HG03439 (cell line): ENCODE data around the gene PPP4R3C.
"Not testable (repeated sequence)": the region's sequence is repeated elsewhere in the genome, so short reads cannot be mapped to it uniquely, and the experiment has no call there.

Source experiments
- ATAC-seq: cut with Tn5 transposase; IDR thresholded peaks from one replicate; pipeline ENCODE4 v1.9.1; 2021; ENCODE audit warnings: mild to moderate bottlenecking, moderate library complexity; ENCODE audit not compliant: unreplicated experiment

PPP4R3C gene

DNA sequence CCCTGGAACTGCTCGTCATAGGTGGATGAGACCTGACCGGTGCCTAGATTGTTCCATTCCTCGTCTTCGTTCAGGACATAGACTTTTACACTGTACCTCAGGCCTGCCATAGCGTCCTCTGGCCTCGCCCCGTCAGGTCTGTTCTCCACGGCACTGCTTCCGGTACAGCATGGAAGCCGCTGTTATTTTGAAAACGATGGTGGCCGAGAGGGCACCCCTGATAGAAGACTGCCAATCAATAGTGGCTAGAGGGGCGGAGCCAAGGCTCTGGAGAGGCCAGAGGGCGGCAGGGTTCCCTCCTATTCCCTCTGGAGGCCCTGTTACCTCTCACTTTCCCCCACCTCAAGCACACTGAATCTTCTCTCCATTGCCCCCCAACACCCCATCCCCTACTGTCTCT lies at the start of gene PPP4R3C:
Gene PPP4R3C, minus strand, starts transcription at position 155 of the 400 bp plus-strand sequence. Its CDS starts 45 bp downstream, at position 110.
- ATAC-seq: no peak

DNA sequence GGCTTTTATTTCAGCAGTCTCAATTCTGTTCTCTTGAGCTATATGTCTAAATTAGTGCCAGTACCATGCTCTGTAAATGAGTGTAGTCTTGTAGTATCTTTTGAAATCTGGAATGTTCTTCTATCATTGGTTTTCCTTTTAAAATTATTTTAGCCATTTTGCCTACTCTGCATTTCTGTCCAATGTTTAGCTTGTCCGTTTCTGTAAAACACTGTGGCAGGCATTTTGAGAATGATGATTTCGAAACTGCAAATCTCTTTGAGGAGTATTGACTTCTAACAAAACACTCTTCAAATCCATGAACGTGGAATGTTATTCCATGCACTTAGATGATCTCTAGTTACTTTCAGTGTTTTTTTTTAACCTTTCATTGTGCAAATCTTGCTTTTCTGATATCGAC lies 28.3 kb upstream of the PPP4R3C start:
- ATAC-seq: no peak

DNA sequence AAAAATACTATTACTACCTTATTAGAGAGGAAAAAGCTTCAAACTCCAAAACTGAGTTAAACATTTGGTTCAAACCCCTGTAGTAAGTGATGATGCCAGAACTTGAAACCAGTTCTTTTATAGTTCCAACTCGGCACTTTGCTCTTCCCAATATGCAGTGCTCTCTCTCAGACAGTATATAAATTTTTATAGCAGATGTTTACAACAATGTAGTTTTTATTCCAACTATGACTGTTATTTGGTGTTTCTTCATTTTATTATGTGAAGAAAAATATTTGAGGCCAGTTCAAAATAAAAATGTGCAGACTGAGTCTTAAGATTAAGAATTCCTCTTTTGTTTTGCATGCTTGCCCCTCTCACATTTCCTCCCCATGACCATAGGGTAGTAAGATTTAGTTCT lies 2.9 kb upstream of the PPP4R3C start:
- ATAC-seq: no peak

DNA sequence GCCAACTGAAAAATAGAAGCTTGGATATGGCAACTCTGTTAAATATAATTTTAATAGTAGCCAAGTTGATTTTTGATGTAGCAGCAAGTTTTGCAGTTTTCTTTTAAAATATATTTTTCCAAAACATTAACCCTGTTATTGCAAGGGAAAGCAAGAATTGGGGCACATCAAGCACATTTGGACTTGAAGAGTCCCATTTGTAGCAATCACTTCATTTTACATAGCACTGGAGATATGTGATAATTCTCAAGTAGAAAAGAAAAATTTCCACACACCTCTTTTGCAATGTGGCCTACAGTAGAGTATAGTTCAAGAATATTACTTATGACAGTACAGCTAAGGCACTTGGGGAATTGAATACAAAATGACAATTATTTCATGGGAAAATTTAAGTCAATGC lies 1.9 kb upstream of the PPP4R3C start:
- no peak for ATAC-seq

DNA sequence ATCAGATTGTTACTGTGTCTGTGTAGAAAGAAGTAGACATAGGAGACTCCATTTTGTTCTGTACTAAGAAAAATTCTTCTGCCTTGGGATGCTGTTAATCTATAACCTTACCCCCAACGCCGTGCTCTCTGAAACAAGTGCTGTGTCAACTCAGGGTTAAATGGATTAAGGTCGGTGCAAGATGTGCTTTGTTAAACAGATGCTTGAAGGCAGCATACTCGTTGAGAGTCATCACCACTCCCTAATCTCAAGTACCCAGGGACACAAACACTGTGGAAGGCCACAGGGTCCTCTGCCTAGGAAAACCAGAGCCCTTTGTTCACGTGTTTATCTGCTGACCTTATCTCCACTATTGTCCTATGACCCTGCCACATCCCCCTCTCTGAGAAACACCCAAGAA lies 4.0 kb downstream of the PPP4R3C start:
- ATAC-seq: not testable (repeated sequence)

DNA sequence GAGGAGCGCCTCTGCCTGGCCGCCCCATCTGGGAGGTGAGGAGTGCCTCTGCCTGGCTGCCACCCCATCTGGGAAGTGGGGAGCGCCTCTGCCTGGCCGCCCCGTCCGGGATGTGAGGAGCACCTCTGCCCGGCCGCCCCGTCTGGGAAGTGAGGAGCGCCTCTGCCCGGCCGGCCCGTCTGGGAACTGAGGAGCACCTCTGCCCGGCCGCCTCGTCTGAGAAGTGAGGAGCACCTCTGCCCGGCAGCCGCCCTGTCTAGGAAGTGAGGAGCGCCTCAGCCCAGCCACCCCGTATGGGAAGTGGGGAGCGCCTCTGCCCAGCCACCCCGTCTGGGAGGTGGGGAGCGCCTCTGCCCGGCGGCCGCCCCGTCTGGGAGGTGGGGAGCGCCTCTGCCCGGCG lies 4.6 kb downstream of the PPP4R3C start:
- ATAC-seq: not testable (repeated sequence)

DNA sequence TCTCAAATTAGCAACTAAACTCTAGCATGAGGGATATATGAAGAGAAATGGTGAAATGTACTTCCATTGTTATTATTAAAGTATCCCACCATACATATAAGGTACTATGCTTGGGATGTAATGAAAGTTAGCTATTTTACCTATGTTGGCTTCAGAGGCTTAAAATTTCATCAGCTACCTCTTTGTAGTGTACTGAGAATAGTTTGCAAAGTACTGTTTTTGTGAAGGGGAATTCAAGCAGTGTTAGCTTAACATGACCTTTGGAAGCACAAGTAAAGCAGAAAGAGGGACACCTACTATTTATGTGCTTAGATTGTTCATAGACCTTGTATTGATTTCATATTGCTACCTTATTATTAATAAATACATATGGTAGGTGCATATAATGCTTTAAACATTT lies 11.8 kb downstream of the PPP4R3C start:
- ATAC-seq: no peak

DNA sequence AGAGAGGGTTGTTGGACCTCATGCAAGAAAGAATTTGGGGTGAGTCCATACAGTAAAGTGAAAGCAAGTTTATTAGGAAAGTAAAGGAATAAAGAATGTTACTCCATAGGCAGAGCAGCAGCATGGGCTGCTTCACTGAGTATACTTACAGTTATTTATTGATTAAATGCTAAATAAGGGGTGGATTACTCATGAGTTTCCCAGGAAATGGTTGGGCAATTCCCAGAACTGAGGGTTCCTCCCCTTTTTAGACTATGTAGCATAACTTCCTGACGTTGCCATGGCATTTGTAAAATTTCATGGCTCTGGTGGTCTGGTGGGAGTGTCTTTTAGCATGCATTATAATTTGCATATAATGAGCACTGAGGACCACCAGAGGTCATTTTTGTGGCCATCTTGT lies 16.7 kb downstream of the PPP4R3C start:
- ATAC-seq: no peak

DNA sequence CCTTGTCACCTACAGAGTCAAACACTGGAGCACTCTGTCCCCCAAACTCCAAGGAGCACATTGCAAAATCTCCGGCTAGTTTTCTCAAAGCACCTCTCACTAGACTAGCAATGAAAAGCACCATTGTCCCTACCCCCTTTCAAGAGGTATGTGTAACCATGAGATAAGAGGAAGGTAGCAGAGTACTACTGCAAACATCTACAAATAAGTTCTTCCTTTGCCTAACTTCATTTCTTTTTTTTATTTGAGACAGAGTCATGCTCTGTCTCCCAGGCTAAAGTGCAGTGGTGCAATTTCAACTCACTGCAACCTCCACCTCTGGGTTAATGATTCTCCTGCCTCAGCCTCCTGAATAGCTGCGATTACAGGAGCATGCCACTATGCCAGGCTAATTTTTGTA lies 17.7 kb downstream of the PPP4R3C start:
- no peak for ATAC-seq

DNA sequence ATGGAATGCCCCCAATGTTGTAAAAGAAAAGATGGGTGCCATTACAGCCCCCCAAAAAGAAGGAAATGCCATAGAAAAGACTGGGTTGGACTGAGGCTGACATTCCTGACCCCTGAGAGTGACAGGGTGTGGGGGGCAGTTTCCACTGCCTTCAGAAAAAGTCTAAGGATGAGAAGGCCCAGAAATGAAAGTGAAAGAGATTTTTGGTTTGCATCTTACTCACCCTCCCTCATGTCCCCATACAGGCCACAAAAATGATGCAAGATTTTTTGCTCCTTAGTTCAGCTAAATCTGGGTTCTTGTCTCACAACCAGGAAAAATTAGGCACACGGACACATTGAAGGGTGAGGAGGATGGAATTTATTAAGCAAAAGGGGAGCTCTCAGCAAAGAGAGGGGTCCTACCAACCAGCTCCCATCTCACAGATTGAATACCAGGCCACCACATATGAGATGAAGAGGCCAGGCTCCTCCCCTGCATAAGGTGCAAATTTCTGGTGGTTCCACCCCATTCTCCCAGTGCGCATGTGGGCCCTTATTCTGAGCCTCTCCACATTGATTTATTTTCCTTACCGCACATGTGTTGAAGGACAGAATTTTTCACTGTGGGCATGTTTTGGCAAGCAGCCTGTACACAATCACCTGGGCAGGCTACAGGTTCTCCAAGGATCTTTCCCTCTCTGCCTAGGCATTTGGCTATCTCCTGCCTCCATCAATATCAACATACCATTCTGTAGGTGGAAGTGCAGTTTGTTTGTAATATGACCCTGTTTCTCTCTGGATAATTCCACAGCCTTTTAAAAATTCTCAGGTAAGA lies 18.8 kb downstream of the PPP4R3C start:
- no peak for ATAC-seq

DNA sequence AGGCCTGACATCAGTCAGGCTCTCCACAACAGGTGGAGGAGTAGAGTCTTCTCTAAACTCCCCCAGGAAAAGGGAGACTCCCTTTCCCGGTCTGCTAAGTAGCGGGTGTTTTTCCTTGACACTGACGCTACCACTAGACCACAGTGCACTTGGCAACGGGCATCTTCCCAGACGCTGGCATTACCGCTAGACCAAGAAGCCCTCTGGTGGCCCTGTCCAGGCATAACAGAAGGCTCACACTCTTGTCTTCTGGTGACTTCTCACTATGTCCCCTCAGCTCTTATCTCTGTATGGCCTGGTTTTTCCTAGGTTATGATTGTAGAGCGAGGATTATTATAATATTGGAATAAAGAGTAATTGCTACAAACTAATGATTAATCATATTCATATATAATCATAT lies 20.7 kb downstream of the PPP4R3C start:
- ATAC-seq: not testable (repeated sequence)

DNA sequence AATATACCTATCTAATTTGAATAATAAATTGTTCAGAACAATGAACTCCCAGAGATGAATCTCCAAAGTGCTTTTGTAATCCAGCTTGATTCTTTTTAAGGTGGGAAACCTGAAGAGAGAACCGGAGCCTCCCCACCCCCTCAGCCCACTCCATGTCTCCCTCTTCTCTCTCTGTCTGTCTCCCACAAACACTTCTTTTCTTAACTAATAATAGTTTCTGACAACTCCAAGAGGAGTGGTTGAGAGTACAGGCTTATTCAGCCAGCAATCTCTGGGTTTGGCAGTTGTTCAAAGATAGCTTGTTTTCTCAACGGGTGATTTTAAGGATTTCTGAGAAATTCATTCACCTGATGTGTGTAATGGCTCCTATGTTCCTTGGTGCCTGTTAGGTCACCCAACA lies 23.4 kb downstream of the PPP4R3C start:
- ATAC-seq: no peak

DNA sequence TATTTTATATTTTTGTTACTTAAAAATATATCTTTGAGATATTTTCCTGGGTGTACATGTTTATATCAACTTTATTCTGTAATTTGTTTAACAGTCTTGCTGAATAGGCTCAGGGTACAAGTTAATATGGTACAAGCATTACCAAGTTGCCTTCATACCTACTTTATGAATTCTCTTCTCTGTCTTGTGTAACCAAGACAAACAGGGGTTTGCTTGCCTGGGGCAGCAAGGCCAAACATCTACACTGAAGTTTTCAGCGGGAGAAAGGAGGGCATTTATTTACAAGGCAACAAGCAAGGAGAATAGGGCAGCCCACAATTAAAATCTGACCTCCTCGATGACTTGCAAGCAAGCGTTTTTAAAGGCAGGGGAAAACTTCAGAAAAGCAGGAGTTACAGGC lies 24.2 kb downstream of the PPP4R3C start:
- no peak for ATAC-seq

DNA sequence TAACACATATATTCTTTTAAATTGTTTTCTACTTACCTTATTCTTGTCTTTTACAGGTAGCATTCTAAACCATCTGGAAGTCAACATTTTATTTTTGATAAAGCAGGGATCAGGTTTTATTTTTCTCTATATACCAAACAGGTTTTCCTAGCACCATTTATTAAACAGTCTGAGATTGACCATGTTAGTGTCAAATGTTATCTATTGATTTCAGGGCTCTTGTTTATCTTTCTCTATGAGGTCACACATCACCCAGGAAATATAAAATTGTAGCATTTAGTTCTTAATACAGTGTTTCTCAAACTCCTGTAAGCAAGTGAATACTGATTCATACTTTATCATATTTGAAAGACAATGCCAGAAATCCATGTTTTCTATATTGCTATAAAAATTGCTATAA lies 28.1 kb downstream of the PPP4R3C start:
- ATAC-seq: no peak
